GM18909 (cell line): ENCODE results near the gene SRGN.

Experiments
- ATAC-seq: cut with Tn5 transposase; IDR thresholded peaks from one replicate; pipeline ENCODE4 v1.9.1; 2021; ENCODE audit warnings: mild to moderate bottlenecking; ENCODE audit not compliant: unreplicated experiment, poor library complexity

SRGN gene

DNA sequence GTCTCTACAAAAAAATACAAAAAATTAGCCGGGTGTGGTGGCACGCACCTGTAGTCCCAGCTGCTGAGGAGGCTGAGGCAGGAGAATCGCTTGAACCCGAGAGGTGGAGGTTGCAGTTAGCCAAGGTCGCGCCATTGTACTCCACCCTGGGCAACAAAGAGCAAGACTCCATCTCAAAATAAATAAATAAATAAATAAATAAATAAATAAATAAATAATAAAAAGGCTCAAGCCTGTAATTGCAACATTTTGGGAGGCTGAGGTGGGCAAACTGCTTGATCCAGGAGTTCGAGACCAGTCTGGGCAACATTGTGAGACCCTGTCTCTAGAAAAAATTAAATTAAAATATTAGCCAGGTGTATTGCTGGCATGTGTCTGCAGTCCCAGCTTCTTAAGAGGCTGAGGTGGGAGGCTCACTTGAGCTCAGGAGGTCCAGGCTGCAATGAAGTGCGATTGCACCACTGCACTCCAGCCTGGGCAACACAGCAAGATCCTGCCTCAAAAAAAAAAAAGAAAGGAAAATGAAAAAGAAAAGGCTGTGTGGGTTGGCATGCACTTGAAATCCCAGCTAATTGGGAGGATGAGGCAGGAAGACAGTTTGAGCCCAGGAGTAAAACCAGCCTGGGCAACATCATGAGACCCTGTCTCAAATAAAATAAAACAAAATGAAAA, 27.6 kb upstream of the SRGN start:
- no peak for ATAC-seq

DNA sequence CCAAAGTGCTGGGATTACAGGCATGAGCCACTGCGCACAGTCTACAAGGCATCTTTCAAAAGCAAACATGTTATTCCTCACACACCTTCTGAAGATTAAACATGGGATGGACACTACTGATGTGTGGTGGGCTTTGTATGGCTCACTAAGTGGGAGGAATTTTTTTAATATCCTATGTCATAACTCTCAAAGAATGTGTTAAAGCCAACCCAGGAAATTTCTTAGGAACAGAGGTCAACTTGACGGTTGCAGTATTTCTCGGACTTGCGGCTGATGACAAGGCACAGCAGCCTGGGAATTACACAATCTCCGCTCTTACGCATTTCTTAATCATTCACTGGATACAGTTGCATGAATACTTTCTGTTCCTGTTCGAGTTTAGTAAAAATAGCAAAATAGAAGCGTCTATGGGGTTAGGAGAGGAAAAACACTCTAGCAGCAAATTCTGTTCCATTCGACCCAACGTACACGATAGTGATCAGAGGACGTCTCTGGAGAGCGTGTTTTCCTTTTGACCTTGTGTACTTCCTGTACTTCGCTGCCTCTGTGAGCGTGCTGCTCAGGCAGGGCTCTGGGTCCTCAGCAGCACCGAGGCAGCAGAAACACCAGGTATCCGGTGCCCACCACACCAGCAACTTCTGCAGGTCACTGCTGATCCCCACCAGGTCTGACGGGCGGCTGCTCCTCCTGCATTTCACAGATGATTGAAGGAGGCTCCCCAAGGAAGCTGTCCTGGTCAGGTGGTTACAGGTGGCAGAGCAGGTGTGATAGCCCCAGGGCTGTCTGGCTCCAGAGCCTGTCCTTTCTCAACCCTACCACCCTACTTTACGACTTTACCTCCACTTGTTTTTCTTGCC, 26.4 kb upstream of the SRGN start:
- peak; percentile 68 for ATAC-seq

DNA sequence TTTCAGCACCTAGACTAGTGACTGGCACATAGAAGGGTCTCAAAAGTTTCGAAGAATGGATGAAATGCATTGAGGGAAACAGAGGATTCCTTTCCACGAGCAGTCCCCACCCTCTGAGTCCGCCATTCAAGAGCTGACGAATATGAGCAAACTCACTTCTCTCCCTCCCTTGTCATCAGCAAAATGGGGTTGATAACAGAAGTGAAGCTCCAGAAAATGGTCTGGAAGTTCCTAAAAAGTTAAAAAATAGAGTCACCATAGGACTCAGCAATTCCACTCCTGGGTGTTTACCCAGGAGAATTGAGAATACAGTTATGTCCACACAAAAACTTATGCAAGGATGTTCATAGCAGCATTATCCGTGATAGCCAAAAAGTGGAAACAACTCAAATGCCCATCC, 25.0 kb upstream of the SRGN start:
- no peak for ATAC-seq

DNA sequence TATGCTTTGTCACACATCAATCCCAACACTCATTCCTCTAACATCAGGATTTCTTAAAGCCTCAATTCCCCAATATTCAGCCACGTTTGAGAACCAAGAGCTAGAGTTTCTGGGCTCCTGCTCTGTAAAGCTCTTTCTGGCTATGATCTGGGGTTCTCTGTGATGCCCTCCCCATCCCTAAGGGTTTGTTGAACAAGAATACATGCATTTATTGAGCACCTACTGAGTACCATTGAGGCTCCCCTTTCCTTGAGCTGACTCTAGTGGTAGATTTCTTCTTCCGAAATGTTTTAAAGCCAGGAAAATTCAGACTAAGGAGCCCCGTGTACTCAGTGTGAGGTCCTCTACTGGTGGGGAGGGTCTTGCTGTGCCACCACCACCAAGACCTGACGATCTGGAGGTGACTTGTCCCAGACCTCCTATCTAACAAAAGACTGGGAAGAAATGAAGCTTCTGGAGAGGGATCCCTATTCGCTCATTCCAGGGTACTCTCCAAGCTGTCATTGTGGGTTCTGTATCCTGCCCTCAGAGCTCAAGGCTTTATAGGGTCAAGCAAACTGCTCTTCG, 23.1 kb upstream of the SRGN start:
- no peak for ATAC-seq

DNA sequence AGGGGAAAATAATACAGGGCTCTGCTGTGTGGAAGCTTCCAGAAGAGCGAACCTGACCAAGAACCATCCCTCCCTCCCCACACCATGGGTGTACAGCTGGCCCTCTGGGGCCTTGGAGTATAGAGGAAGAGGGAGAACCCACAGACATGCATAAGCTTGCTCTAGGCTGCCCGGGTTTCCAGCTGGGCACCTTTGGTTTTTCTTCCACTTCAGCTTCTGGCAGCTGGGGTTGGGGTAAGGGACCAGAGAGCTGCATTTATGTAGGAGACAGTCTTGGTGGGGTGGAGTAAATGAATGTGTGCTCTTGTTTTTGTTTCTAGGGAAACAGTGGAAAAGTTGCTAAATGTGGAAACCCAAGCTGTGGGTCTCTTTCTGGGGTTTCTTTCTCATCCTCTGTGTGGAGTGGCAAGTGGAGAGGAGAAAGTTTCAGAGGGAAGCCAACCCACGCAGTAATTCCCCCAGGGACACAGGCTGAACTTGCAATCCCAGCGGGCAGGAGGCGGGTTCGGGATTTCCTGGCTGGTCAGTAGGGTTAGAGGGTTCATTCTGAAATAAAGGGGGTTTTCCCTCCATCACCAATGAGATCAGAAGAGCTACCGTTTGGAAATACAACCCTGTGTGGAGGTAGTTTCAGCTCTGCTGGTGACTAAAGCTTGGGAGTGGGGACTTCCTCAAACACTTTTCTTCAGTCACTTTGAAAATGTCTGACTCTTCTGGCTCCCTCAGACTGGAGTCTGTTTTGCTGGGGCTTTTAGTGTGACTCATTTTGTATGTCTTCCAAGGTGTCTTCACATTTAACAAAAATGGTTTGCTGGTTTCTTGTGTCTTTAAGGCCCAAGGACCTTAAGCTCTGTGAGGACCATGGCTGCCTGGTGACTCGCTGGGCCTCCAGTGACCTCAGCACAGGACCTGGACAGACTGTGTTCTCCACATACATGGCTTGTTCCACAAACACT, 22.2 kb upstream of the SRGN start:
- ATAC-seq: peak; percentile 51

DNA sequence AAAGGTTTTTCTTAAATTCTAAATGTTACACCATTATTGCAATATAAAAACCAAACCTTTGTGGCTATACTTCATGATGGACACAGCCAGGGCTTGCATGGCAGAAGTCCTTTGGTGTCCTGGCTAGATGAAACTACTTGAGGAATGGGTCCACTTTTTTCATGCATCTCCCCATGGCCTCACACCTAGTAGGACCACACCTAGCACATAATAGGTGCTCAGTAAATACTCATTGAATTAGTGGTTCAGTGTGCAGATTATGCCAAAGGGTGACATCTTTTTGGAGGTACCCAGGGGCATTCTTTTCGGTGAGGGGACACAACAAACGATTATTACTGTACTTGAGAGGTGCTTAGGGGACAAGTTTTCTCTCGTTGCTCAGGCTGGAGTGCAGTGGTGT, 20.7 kb upstream of the SRGN start:
- ATAC-seq: no peak

DNA sequence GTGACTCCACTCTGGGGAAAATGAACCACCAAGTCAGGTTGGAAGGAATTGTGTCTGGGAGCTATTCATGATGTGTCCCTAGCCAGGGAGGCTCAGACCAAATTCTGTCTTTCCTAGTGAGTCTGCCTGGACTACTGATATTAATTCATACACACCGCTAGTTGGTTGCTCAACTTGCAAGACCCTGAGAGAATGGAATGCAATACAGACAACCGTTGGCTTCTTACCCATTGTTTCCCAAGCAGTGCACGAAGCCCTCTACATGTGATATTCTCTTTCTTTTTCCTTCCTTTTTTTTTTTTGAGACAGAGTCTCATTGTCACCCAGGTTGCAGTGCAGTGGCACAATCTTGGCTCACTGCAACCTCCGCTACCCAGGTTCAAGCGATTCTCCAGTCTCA, 19.4 kb upstream of the SRGN start:
- ATAC-seq: no peak

DNA sequence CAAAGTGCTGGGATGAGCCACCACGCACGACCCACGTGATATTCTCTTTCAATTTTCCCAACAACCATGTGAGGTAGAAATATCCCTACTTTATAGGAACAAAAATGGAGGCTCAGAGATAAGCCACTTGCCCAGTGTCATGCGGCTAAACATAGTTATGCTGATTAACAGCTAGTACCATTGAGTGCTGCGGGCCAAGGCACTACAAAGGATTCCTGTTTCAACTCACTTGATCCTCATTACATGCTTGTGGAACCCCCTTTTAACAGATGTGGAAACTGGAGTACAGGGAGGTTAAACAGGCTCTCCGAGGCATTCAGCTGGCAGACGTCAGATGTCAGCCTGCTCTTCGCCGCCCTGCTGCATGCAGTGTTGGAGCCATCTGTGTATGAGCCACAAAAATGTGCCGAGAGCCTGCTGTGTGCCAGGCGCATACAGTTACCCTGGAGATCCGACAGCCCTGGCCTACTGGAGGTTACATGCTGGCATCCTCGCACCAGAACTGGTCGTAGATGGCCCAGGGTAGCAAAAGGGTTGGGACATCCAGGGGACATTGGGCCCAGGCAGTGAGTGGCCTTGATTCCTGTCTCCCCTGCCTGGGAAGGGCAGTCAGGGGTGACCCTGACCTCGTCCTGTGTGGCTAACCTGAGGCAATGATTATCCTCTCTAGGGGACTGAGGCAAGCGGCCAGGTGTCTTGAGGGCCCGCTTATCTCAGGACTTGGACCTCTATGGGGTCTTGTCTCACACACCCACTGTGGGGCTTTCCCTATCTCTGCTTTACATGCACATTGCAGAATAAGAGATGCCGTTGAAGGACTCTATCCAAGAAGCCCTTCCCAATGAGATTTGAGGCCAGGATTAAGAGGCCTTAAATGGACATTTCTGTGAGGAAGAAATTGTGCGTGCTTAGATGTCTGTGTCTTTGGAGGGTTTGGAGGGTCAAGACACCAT, 18.5 kb upstream of the SRGN start:
- no peak for ATAC-seq

DNA sequence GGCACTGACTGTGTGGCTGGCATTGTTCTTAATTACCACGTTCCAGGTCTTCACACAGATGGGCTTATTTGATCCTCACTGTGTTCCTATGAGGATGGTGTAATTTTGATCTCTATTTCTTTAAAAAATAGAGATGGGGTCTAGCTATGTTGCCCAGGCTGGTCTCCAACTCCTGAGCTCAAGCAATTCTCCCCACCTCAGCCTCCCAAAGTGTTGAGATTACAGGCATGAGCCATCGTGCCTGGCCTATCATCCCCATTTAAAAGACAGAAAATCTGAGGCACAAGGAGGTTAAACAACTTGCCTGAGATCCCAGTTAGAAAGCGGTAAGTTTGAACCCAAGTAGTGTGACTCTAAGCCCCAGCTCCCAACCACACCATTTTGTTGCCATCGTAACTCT, 17.0 kb upstream of the SRGN start:
- no peak for ATAC-seq

DNA sequence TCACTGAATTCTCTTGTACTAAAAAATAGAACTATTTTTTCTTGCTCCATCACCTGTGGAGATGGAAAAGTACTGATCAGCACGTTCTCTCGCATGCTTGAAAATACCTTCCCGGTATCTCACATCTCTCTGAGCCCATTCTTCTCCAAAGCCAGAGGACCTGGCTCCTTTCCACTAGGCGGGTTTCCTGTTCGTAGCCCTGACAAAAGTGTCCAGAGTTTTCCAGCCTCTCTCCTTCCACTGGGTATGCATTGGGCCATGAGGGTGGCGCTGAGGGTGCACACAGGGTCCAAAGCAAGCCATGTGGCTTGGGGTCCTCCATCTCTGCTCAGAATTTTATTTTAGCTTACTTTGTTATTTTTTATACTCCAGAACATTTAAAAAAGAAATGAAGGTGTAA, 16.3 kb upstream of the SRGN start:
- no peak for ATAC-seq

DNA sequence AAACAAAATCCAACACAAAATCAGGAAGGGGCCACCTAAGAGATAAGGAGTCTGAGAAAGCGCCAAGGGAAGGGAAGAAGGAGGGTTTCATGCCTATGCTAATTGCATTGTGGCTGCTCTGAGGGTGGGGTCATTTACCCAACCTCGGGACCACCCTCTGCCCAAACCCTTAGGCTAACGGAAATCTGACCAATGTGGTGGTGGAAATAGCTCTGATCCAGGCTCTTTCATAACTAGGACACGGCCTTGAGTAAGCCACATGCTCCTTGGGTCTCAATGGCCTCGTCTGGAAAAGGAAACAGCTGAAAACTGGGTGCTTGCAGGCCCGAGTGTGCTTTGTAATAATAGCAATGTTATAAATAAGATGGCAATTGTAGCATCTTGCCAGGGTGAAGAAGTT, 14.9 kb upstream of the SRGN start:
- no peak for ATAC-seq

DNA sequence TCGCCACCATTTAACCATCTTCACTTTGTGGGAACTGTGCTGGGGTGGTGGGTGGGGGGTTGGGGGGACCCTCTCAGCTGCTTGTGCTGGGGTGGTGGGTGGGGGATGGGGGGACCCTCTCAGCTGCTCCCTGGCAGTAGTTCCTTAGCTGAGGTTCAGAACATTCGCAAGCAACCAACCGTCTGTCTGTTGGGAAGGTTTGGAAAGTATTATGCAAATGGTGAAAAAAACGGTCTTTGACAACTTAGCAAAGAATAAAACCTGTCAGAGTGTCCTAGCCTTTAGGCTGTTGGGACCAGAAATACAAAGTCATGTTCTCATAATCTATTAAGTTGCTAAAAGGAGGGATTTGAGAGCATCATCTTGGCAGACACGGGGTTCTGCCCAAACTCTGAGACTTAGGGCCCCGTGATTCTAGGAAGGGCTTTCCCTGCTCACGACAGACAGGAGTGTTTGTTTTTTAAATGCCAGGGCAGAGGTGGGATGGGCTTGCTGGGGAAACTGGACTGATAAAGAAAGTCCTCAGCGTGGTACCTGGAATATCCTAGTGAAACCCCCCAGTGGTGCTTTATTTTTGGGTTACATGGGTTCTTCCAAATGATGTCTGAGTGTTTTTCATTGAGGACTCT, 14.1 kb upstream of the SRGN start:
- ATAC-seq: no peak

DNA sequence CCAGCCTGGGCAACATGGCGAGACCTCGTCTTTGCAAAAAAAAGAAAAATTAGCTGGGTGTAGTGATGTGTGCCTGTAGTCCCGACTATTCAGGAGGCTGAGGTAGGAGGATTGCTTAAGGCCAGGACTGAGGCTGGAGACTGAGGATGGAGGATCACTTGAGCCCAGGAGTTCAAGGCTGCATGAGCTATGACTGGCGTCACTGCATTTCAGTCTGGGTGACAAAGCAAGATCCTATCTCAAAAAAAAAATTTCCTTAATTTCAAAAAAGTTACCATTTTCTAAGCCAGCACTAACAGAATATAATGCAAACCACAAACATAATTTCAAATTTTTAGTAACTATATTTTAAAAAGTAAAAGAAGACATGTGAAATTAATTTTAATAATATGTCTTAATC, 13.4 kb upstream of the SRGN start:
- ATAC-seq: no peak

DNA sequence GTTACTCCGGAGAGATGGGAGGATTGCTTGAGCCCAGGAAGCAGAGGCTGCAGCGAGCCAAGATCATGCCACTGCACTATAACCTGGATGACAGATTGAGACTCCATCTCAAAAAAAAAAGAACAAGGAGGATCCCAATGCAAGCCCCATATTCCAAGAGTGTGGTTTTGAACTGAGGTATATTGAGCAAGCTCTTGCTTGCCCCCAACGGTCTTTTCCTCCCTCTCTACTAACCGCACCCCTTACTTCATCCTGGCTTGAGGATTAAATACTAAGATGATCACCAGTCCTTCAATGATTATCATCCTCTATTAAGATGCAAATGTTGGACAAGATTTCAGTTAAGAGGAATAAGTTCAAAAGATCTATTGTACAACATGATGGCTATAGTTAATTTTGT, 12.5 kb upstream of the SRGN start:
- no peak for ATAC-seq

DNA sequence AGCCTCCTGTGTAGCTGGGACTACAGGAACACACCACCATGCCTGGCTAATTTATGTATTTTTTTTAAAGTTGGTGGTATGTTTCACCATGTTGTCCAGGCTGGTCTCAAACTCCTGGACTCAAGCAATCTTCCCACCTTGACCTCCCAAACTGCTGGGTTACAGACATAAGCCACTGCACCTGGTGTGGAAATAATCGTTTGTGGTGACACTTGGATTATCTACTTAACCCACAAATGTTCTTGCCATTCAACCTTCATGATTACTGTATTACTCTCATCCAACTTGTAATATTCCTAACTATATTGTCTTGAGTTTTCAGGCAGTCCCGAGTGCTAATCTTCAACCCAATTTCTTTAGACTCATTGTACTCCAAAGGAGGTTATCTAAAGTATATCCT, 9.6 kb upstream of the SRGN start:
- ATAC-seq: no peak

DNA sequence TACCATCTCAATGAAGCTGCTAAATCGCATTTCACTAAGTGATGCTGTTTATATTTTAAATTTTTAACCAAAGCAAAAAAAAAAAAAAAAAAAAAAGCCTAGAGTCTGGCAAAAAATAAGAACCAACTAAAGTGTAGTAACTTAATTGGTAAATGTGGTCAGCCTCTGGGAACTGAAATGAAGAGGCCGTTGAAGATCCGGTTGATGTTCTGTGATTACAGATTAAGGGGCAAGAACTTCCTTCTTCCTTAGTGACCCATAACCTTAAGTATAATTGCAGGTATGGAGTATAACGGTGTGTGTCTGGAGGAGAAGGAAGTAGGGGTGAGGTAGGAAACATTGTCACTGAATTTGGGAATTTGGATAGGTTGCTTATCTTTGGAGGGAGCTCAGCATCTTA, 7.7 kb upstream of the SRGN start:
- no peak for ATAC-seq

DNA sequence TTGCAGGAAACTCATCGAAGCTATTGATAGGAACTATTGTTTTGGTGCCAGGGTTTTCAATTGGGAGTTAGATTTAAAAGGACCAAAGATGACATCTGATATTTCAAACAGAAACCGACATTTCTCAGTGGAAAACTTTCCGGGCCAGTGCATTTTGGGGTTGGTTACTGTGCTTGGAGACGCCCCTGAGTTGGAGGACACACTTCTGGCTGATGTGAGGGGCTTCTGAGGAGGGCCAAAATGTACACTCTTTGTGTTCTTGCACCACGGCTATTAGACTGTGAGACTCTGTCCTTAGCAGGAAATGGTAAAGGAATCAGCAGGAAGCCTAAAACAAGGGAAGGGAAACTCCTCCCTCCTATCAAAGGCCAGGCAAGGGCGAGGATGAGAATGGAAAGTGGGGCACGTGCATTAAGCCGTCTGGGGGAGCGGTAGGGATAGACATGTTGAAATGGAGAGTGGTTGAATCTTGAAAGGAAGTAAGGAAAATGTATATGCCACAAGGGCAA, 1.8 kb upstream of the SRGN start:
- no peak for ATAC-seq

DNA sequence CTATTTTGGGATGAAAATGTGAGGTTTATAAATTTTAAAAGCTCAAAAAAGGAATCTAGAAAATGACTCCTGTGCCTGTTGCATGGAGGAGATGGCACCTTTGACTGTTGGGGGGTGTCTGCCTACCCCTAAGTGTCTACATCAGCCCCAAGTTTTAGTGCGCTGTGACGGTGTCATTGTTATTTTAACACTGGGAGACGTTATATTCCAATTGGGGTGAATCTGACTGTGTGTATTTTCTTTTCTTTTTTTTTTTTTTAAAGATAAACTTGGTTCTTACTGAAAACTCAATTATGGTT, 517 bp downstream of the SRGN start:
- ATAC-seq: no peak
